ENCODE measurements around the gene SLC7A5. TPM values are rescaled to one million over a fixed set of nuclear protein-coding genes. Genes with fewer than 3 reads are reported as not detected.

The SLC7A5 gene
- total RNA-seq, 1 donor from 2014 or later = 40.4 TPM

DNA sequence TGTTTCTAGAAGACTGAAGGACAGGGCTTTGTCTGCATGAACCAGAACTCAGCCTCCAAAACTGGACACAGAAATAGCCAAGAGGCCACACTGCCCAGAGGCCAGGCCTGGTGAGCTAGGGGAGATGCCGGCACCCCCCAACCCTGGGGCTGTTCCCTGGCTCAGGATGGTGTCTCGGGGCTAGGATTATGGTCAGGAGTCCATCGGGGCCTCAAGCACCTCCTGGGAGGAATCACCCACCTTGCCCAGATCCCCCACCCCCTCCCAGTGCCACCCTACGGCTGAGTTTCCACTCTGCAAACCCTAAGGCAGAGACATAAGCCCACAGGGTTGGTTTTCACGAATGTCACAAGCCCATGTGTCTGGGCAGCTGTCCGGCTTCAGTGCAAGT lies 37.2 kb downstream of the SLC7A5 start:
- Mint-ChIP-seq H3K27ac (no peak overlapping the region), H3K36me3 (no peaks in the 10 kb centered on the region), H3K4me3 (no peak overlapping the region), H3K9me3 (no peaks in the 10 kb centered on the region), H3K4me1 (ENCODE audit: unreplicated experiment) (no peaks in the 10 kb centered on the region), H3K27me3 (no peaks in the 10 kb centered on the region)
- DNase-seq (ENCODE audit: extremely low spot score, unreplicated experiment) = no peak
- TF ChIP-seq, protein P1, sequence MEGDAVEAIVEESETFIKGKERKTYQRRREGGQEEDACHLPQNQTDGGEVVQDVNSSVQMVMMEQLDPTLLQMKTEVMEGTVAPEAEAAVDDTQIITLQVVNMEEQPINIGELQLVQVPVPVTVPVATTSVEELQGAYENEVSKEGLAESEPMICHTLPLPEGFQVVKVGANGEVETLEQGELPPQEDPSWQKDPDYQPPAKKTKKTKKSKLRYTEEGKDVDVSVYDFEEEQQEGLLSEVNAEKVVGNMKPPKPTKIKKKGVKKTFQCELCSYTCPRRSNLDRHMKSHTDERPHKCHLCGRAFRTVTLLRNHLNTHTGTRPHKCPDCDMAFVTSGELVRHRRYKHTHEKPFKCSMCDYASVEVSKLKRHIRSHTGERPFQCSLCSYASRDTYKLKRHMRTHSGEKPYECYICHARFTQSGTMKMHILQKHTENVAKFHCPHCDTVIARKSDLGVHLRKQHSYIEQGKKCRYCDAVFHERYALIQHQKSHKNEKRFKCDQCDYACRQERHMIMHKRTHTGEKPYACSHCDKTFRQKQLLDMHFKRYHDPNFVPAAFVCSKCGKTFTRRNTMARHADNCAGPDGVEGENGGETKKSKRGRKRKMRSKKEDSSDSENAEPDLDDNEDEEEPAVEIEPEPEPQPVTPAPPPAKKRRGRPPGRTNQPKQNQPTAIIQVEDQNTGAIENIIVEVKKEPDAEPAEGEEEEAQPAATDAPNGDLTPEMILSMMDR (conservative IDR thresholded peaks at IDR 0.05) = no peak

- H3K4me3 Mint-ChIP-seq = no peak overlapping the region
- no peaks in the 10 kb centered on the region for H3K9me3 Mint-ChIP-seq
- H3K27me3 Mint-ChIP-seq = no peaks in the 10 kb centered on the region
- no peak overlapping the region for H3K27ac Mint-ChIP-seq
- TF ChIP-seq, protein P1 (conservative IDR thresholded peaks at IDR 0.05) = no peak
- no peaks in the 10 kb centered on the region for H3K4me1 Mint-ChIP-seq (ENCODE audit: unreplicated experiment)
- no peaks in the 10 kb centered on the region for H3K36me3 Mint-ChIP-seq
- DNase-seq (ENCODE audit: extremely low spot score, unreplicated experiment) = no peak
Observed at GRCh38 chr16:87831421-87832136, 37.7 kb downstream of the SLC7A5 start.

DNA sequence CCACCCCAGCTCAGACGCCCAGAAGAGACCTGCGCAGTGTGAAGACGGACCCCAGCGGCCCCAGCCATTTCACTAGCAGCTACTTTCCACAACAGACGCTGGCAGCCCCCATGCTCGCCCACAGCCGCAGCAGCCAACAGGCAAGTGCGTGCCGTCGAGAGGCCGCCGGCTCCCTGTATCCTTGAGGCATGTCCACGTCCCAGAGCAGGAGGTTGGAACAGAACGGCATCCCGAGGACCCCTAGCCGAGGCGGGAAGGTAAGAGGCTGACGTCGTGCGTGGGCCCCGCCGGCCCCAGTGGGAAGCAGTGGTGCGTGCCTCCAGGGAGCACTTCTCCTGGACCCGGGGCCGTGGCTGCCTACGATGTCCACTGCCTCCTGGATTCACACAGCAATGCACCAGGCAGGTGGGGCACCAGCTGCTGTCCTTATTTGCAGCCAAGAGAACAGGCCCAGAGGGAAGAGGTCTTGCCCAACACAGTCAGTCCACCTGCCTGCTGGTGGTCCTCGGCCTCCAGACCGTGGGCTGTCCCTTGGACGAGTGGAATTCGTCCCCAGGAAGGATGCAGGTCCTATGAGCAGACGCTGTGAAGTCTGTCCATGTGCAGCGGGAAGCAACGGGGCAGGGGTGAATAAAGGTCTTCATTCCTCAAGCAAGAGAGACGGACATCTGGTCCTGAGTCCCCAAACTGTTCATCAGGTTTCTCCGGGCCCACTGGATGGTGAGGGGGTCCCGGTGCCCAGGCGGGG lies 38.5 kb downstream of the SLC7A5 start:
- Mint-ChIP-seq H3K36me3 (no peaks in the 10 kb centered on the region), H3K4me3 (no peak overlapping the region), H3K9me3 (no peaks in the 10 kb centered on the region), H3K27me3 (no peaks in the 10 kb centered on the region), H3K4me1 (ENCODE audit: unreplicated experiment) (no peaks in the 10 kb centered on the region), H3K27ac (peak overlapping the region; percentile 66)
- TF ChIP-seq, protein P1 (conservative IDR thresholded peaks at IDR 0.05) = no peak
- DNase-seq (ENCODE audit: extremely low spot score, unreplicated experiment) = no peak

GRCh38 chr16:87829988-87830672 lies 39.2 kb downstream of the SLC7A5 start:
- peak overlapping the region; percentile 50 for H3K27ac Mint-ChIP-seq

DNA sequence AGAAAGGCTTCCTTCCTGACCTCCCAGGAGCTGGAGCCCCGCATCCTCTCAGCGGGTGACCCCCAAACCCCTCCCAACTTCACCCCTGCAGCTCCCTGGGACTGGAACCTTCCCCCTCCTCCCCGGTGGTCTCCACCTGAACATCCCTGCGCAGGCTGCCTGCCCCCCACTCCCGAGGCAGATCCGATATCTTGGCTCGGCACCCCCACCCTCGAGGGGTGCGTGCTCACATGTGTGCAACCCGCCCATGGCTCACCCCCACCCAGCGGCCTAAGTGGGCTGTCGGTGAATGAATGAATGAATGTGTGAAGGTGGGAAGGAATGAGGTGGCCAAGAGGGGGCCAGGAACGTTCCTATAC lies 39.7 kb downstream of the SLC7A5 start:
- no peaks in the 10 kb centered on the region for H3K36me3 Mint-ChIP-seq
- H3K4me1 Mint-ChIP-seq (ENCODE audit: unreplicated experiment) = no peaks in the 10 kb centered on the region
- DNase-seq (ENCODE audit: extremely low spot score, unreplicated experiment) = no peak
- H3K27me3 Mint-ChIP-seq = no peaks in the 10 kb centered on the region
- no peak overlapping the region for H3K4me3 Mint-ChIP-seq
- TF ChIP-seq, protein P1 (conservative IDR thresholded peaks at IDR 0.05) = no peak
- H3K27ac Mint-ChIP-seq = no peak overlapping the region
- no peaks in the 10 kb centered on the region for H3K9me3 Mint-ChIP-seq

More at GRCh38 chr16:87829988-87830672, 39.2 kb downstream of the SLC7A5 start:
- DNase-seq (ENCODE audit: extremely low spot score, unreplicated experiment) = no peak
- Mint-ChIP-seq H3K36me3 (no peaks in the 10 kb centered on the region), H3K27me3 (no peaks in the 10 kb centered on the region), H3K4me3 (no peak overlapping the region), H3K9me3 (no peaks in the 10 kb centered on the region), H3K4me1 (ENCODE audit: unreplicated experiment) (no peaks in the 10 kb centered on the region)
- TF ChIP-seq, protein P1 (conservative IDR thresholded peaks at IDR 0.05) = no peak
